Measurements from ENCODE around the gene SPATA21. TPM values are rescaled to one million over a fixed set of nuclear protein-coding genes. Genes with fewer than 3 reads are reported as not detected.

SPATA21 gene
- total RNA-seq, 1 donor from 2014 or later = not detected

- no peak for ATAC-seq
These were observed 18.3 kb downstream of the SPATA21 start for GRCh38 chr1:16418823-16419425.

GRCh38 chr1:16413191-16413590 lies 24.0 kb downstream of the SPATA21 start:
- ATAC-seq = no peak

- no peak for ATAC-seq
These were observed 26.4 kb downstream of the SPATA21 start for GRCh38 chr1:16410803-16411202.

- no peak for ATAC-seq
These were observed 27.6 kb downstream of the SPATA21 start for GRCh38 chr1:16409536-16410152.

GRCh38 chr1:16406868-16407267 lies 30.4 kb downstream of the SPATA21 start:
- ATAC-seq = peak; percentile 78

- no peak for ATAC-seq
These were observed 31.8 kb downstream of the SPATA21 start for GRCh38 chr1:16405441-16405840.

GRCh38 chr1:16402742-16403141 lies 34.5 kb downstream of the SPATA21 start:
- ATAC-seq = no peak

GRCh38 chr1:16398371-16398953 lies 38.8 kb downstream of the SPATA21 start:
- ATAC-seq = no peak

- no peak for ATAC-seq
These were observed 40.1 kb downstream of the SPATA21 start for GRCh38 chr1:16397120-16397519.

GRCh38 chr1:16396591-16396990 lies 40.6 kb downstream of the SPATA21 start:
- ATAC-seq = peak; percentile 97

GRCh38 chr1:16394977-16395376 lies 42.2 kb downstream of the SPATA21 start:
- no peak for ATAC-seq

GRCh38 chr1:16393570-16394521 lies 43.4 kb downstream of the SPATA21 start:
- no peak for ATAC-seq

- no peak for ATAC-seq
These were observed 44.3 kb downstream of the SPATA21 start for GRCh38 chr1:16392740-16393569.

- ATAC-seq = no peak
These were observed 45.8 kb downstream of the SPATA21 start for GRCh38 chr1:16391411-16391810.

- ATAC-seq = no peak
These were observed 49.7 kb downstream of the SPATA21 start for GRCh38 chr1:16387201-16388188.

GRCh38 chr1:16386454-16387113 lies 50.6 kb downstream of the SPATA21 start:
- ATAC-seq = peak; percentile 60

- peak; percentile 16 for ATAC-seq
These were observed 51.4 kb downstream of the SPATA21 start for GRCh38 chr1:16385659-16386453.

GRCh38 chr1:16383888-16384287 lies 53.3 kb downstream of the SPATA21 start:
- ATAC-seq = no peak

GRCh38 chr1:16380868-16381267 lies 56.4 kb downstream of the SPATA21 start:
- ATAC-seq = no peak
